ENCODE results near the gene PI4K2A.

GRCh38 chr10:97684866-97685394, 44.5 kb downstream of the PI4K2A start:
- TF ChIP-seq CTCF (IDR thresholded peaks at IDR 0.05) = no peak
- no peak for TF ChIP-seq POLR2A (IDR thresholded peaks at IDR 0.05)

All from breast epithelium (tissue), 3 donors.